AML-193 (cell line): ENCODE data around the gene WLS.

Experiments
- DNase-seq, 2 experiments: peaks; one replicate each; lab custom pipeline; 2025; lab: John Stamatoyannopoulos, UW

WLS gene

DNA sequence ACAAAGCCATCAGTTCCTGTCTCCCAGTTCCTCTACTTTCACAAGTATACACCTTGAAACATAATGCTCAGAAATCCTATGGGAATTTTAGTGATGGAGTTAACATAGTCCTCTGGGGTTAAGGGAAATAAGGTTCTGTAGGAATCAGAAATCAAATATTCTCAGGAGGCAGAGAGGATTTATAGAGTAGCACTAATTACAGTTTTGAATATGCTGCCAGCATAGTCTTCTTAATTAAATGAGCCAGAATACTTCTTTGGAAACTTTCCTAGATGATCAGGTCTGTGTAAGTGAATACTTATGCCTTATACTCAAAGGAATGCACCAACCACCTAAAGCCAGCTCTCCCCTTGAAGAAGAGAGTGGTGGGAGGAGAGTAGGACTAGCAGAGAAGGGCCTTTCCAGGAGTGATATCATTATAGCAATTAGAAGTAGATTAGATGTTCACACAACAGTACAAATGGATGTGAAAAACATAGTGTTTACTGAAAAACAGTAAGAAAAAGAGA is 150.5 kb downstream of the WLS start:
- DNase-seq = no peak

GRCh38 chr1:68078647-68079046 is 153.7 kb downstream of the WLS start:
- no peak for DNase-seq
